GM18519 (cell line): Measurements from ENCODE around the gene SMPD3.

Experiments
- ATAC-seq: cut with Tn5 transposase; IDR thresholded peaks from one replicate; pipeline ENCODE4 v1.9.1; 2021; ENCODE audit warnings: mild to moderate bottlenecking, moderate library complexity; ENCODE audit not compliant: unreplicated experiment, low FRiP score

Gene SMPD3

GRCh38 chr16:68359398-68360191 is 88.7 kb downstream of the SMPD3 start:
- ATAC-seq = no peak

DNA sequence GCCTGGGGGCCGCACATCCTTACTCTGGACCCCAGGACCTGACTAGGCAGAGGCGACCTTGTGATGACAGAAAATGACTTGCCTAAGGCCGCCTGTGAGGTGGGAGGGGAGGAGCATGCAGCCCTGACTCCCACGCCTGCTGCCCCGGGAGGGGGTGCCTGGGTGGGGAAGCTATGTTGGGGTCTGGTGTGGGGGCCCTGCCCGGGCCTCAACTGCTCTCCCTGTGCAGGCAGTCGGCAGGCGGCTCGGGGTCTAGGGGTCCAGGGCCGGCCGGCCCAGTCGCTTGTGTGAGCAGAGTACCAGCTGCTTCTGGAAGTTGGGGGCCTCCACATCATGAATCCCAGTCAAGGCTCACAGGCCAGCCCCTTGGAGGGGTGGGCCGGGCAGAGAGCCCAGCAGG is 89.4 kb downstream of the SMPD3 start:
- ATAC-seq = no peak

DNA sequence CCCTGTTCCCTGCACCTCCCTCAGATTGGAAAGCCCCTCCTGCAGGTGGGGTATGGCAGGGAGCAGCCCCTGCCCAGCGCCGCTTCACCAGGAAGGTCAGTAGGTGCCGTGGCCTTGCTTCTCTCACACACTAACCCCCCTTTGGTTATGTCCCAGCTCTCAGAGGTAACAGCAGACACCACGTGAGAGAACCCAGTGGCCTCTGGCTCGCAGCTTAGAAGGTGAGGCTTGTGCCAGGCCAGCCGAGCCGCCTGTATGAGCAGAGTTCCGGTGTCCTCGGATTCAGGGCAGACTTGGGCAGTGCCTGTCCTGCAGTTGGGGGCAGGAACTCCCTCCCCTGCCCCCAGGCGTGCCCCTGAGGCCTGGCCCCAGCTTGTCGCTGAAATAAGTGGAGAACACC is 90.4 kb downstream of the SMPD3 start:
- ATAC-seq = no peak

DNA sequence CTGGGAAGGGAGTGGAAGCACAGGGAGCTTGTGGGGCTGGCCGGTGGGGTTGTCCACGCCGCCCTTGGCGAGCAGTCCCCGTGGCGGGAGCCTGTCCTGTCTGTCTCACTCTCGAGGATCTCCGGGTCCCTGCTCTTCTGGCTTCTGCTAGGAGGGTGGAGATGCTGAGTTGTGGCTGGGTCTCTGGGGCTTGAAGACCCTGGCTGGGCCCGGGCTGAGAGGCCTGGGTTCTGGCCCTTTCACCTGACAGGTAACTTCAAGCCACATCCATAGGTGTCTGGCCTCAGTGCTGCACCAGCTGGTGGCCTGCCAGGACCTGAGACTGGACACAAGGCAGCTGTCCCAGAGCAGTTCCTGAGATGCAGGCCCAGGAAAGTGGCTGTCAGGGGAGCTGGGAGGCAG is 90.8 kb downstream of the SMPD3 start:
- no peak for ATAC-seq

- no peak for ATAC-seq
Measured at GRCh38 chr16:68356919-68357286, 91.4 kb downstream of the SMPD3 start.

DNA sequence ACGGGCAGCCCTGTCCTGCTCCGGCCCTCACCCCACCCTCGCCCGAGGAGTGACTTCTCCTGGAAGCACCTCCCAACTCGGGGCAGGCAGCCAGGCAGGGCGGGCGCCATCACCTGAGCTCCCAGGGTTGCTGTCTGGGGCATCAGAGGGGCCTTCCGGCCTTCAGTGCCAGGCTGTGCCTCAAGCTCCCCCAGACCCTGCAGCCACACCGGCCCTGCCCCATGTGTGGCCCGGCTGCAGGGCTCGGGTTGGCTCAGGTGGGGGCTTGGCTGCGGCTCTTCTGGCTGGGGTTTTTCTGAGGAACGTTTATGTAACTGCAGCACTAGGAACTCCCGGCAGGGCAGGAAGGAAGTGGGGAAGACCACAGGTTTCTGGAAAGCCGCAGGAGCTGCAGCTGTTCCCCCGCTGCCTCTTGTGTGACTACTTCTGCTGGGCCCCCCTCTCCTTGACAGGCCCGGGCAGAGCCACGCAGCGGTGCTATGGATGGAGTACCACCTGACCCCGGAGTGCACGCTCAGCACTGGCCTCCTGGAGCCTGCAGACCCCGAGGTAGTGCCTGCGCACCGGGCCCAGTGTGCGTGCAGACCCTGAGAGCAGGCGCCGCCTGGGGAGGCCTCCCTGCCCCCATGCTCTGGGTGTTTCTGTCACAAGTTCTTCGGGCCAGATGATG is 91.9 kb downstream of the SMPD3 start:
- peak; percentile 43 for ATAC-seq

DNA sequence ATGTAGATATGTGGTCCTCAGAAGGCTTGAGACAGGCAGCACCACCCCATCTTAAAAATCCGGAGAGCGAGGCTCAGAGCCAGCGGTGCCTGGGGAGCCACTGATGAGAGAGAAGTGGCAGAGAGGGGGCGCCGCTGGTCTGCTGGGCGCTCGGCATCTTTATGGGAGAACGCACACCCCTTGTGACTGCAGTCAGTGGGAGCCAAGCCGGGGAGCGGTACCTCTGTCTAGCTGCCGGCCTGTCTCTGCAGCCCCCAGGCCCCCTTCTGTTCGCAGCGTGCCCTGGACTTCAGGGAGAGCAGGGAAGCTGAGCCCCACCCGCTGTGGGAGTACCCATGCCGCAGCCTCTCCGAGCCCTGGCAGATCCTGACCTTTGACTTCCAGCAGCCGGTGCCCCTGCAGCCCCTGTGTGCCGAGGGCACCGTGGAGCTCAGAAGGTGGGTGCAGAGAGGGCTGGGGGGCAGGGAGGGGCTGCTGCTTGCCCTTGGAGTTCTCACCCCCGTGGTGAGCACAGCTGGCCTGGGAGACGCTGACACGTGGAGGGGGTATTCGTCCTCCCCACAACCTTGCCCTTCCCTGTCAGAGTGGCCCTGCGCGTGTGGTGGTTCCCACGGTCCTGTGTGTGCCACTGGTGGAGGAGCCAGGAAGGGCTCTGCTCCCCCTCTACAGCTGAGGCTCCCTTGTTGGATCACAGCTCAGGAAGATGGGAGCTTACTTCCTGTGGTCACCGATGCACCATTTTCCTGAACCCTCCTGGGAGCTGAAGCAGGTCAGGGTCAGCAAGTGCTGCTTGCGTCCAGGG is 92.7 kb downstream of the SMPD3 start:
- no peak for ATAC-seq

GRCh38 chr16:68354816-68355215 is 93.5 kb downstream of the SMPD3 start:
- no peak for ATAC-seq

DNA sequence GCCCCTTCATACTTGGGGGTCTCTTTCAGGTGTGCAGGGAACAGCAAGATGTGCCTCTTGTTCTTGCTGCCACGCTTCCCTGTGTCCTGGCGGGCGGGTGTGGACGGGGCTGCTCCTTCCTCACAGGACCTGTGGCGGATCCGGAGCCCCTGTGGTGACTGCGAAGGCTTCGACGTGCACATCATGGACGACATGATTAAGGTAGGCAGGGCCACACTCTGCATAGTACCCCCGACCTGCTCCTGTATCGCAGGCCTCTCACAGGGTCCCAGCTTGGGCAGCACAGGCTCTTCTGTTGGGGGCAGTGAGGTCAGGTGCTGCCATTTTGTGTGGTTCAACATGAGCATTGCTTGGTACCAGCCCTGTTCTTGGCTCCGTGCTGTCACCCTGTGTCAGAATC is 94.9 kb downstream of the SMPD3 start:
- no peak for ATAC-seq

DNA sequence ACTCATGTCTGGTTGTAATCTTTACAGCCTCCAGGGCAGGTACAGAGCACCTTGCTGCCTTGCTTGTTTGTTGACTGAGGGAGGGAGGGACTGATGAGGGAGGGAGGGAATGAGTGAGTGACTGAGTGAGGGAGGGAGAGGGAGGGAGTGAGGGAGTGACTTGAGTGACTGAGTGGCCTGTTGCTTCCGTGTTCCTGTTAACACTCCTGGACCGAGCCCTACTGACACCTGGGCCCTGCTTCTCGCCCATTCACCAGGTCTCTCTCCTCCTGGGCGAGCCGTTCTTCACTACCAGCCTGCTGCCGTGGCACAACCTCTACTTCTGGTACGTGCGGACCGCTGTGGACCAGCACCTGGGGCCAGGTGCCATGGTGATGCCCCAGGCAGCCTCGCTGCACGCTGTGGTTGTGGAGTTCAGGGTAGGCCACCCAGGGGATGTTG is 96.3 kb downstream of the SMPD3 start:
- ATAC-seq = no peak

DNA sequence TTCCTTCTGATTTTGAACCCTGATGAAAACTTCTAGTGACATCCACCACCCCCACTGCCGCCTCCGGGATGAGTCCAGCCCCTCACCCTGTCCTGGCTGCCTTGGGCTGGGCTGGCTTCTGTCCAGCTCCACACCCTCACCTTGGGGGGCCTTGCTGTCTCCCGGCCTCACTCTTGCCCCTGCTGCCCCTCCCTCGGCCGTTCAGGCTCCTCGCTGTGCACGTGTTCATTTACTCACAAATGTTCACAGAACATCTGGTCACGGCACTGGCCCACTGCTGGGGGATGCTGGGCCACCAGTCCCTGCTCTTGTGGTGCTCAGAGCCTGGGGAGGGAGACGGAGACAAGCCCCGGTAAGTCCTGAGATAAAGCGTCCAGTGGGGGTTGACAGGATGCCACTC is 96.8 kb downstream of the SMPD3 start:
- ATAC-seq = no peak

DNA sequence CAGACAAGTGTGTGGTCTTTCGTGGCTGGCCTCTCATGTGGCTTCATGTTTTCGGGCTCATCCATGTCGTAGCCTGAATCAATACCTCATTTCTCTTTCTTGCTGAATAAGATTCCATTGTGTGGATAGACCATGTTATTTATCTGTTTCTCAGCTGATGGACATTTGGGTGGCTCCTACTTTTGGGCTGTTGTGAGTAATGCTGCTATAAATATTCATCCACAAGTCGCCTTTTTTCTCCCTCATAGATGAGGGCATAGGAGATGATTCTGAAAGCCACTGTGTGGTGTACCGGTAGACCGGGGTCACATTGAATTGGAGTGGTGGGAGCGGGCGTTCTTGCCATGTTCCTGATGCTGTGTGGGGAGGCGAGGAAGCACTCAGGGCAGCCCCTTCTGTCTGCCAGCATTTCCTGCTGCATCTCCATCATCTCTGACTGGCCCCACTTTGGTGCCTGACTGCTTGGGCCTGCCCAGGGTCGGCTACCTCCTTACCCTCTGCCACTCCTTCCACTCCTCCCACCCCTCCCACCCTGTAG is 97.4 kb downstream of the SMPD3 start:
- no peak for ATAC-seq

- ATAC-seq = no peak
Measured at GRCh38 chr16:68349838-68350410, 98.4 kb downstream of the SMPD3 start.

DNA sequence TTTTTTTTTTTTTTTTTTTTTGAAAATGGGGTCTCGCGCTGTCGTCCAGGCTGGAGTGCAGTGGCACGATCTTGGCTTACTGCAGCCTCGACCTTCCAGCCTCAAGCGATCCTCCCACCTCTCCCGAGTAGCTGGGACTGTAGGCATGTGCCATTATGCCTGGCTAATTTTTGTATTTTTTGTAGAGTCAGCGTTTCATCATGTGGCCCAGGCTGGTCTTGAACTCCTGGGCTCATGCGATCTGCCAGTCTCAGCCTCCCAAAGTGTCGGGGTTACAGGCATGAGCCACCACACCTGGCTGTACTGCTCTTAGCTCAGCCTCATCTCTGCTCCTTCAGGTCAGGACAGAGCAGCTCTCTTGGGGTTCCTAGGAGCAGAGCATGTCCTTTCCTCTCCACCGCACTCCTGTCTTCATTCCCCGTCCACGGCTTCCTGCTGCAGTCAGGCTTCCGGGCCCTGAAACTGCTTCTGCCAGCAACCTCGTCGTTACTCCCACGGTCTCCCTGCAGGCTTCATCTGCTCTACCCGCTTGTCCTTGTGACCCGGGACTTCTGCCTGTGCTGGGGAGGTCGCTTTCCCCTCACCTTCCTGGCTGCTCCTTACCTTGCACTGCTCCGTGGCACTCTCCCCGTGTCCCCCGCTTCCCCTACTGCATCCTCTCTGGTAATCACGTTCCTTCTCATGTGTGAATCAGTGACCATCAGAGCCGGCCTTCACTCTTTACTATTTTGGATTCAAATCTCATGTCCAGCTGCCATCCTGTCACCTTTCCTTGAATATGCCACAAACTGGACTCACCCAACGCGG is 99.5 kb downstream of the SMPD3 start:
- ATAC-seq = no peak

DNA sequence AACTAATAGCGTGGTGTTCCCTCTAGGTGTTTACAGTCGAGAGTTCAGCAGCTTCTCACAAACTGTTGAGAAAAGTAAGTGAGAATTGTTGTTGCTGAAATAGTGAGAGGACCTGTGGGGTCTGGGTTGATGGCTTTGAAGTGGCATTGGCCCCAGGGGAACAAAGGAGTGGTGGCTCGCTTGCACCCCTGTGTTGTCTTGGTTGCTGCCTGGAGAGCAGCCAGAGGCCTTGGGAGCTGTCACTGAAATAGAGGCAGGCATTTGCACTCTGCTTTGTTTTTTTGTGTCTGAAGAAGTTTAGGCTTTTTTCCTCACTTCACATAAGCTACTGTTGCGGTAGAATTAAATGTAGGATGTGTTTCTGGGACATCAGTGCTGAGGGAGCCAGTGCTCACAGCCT is 100.7 kb downstream of the SMPD3 start:
- ATAC-seq = no peak

- ATAC-seq = no peak
Measured at GRCh38 chr16:68346892-68347480, 101.3 kb downstream of the SMPD3 start.

DNA sequence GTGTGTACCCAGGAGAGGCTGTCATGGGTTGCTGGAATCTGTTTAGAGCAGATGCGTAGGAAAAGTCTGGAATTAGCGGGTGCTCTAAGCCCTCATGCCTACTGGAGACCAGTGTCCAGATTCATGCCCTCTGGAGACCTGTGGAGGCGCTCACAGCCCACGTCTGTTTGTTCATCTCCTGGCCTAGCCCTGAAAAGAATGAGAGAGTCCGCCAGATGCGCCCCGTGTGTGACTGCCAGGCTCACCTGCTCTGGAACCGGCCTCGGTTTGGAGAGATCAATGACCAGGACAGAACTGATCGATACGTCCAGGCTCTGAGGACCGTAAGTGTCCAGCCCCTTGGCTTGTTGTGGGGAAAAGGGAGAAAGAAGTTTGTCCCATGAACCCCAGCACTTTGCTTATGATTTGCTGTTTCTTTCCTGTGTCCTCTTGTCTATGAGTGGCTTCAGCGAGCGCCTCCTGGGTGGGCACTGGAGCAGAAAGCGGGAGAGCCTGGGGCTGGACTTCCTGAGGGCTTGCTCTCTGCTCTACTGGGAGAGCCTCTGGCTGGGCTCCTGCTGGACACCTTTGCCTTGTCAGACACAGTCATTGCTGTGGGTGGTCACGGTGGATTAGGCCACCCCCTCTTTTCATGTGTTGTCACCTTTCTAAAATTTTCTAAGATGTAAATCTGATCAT is 102.2 kb downstream of the SMPD3 start:
- ATAC-seq = no peak

DNA sequence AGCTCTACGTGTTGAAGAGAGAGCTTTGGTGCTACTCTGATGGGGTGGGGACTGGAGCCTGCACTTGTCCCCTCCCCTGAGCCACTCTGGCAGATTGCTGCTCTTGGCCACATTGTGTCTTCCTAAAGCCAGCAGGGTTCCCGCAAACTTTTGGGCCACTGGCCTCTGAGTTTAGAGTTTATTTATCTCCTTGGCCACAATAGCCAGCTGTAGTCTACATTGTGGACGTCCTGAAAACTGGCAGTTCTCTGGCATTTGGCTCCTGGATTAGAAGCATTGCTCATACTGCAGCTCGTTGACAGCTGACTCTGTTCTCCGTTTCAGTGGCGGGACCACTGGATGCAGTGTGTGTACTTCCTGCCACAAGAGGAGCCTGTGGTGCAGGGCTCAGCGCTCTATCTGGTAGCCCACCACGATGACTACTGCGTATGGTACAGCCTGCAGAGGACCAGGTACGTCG is 102.9 kb downstream of the SMPD3 start:
- no peak for ATAC-seq

- ATAC-seq = no peak
Measured at GRCh38 chr16:68344252-68344651, 104.1 kb downstream of the SMPD3 start.
